HG03139 (cell line): ENCODE measurements around the gene ARHGAP21.
"Not testable (repeated sequence)": the region's sequence is repeated elsewhere in the genome, so short reads cannot be mapped to it uniquely, and the experiment has no call there.

ENCODE experiments used
- ATAC-seq: cut with Tn5 transposase; IDR thresholded peaks from one replicate; pipeline ENCODE4 v1.9.1; 2021; ENCODE audit not compliant: unreplicated experiment

ARHGAP21 gene

GRCh38 chr10:24723788-24724380, at the start of gene ARHGAP21:
Gene ARHGAP21 (minus strand): TSS chr10:24723887. CDS start chr10:24721899, 1,988 bp downstream.
- ATAC-seq = peak; percentile 22

DNA sequence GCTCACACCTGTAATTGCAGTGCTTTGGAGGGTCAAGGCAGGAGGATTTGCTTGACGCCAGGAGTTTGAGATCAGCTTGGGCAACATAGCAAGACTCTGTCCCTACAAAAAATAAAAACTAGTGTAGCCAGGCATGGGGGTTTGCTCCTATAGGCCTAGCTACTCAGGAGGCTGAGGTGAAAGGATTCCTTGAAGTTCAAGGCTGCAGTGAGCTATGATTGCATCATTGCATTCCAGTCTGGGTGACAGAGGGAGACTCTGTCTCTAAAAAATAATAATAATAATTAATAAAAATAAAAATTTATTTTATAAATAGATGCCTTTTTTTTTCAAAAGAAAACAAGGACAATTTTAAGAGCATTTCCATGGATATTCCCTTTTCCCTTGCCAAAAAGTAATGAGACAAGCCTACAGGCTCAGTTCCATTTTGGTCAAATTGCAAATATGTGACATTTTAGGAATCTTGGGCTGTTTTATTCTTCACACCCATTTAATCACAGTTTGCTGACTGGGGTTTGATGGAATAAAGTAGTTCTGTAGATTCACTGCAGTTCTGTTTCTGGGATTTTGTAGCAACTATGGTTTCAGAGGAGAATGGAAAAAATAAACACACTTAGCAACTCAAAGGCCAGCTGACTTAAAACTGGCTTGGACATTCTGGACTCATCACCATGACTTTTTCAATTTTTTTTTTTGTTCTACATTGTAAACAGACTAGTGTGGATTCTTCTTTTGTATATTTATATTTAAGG, 48.4 kb upstream of the ARHGAP21 start:
- ATAC-seq = no peak

GRCh38 chr10:24764991-24765390, 41.3 kb upstream of the ARHGAP21 start:
- ATAC-seq = not testable (repeated sequence)

DNA sequence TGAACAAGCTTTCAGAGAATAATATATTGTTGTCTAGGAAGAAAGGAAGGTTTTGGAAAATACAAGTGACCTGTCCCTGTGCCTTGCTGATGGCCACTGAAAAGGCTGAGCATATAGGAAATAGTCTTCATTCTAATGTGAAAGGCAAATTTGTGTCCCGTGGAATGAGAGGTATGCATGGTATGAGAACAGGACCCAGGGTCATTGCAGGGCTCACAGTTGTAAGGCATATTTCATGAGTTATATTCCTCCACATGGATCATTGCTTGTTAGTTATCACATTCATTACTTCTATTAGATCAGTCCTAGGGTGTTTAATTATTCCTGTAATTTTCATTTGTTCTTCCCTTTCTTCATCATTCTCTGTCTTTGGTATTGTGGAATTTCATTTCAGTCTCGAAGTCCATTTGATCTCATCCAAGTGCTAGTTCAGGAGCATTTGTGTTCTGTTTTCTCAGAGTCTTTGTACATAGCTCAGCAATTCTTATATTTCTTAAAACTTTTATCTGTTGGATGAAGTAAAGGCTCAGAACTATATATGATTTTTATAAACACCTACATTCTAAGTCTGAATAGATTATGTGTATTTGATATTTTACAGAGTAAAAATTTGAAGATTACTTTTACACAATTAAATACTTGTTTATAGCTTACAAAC, 39.4 kb upstream of the ARHGAP21 start:
- ATAC-seq = no peak

GRCh38 chr10:24762161-24762924, 38.7 kb upstream of the ARHGAP21 start:
- ATAC-seq = no peak

DNA sequence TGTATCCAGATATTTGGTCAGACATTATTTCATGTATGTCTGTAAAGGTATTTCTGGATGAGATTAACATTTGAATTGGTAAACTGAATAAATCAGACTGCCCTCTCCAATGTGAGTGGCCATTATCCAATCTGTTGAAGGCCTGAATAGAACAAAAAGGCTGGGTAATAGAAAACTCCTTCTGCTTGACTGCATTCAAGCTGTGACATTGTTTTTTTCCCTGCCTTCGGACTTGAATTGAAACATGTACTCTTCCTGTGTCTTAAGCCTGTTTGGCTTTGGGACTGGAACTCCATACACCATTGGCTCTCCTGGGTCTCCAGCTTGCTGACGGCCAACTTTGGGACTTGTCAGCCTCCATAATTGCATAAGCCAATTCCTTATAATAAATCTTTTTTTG, 36.0 kb upstream of the ARHGAP21 start:
- ATAC-seq = no peak

DNA sequence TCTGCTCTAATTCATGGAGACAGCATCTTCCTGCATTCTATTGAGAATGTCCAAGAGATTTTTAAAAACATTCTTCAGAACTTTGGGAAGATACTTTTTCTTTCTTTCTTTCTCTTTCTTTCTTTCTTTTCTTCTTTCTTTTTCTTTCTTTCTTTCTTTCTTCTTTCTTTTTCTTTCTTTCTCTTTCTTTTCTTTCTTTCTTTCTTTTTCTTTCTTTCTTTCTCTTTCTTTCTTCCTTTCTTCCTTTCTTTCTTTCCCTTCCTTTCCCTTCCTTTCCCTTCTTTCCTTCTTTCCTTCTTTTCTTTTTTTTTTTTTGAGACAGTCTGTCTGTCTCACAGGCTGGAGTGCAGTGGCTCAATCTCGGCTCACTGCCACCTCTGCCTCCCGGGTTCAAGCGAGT, 34.6 kb upstream of the ARHGAP21 start:
- not testable (repeated sequence) for ATAC-seq

DNA sequence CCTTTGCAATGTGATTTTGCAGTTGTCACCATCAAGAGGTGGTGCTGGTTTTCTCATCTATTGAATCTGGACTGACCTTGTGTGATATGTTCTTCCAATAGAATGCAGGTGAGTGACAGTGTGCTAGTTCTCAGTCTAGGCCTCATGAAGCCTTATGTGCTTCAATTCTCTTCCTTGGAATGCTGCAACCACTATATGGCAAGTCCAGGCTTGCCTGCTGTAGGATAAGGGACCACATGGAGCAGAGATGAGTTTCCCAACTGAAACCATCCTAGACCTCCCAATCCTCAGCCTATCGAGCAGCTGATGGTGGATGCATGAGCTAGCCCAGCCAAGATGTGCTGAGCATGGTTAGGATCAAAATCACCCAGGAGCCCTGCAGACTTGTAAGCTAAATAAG, 32.6 kb upstream of the ARHGAP21 start:
- ATAC-seq = no peak

- ATAC-seq = no peak
Observed at GRCh38 chr10:24751716-24752115, 28.0 kb upstream of the ARHGAP21 start.

DNA sequence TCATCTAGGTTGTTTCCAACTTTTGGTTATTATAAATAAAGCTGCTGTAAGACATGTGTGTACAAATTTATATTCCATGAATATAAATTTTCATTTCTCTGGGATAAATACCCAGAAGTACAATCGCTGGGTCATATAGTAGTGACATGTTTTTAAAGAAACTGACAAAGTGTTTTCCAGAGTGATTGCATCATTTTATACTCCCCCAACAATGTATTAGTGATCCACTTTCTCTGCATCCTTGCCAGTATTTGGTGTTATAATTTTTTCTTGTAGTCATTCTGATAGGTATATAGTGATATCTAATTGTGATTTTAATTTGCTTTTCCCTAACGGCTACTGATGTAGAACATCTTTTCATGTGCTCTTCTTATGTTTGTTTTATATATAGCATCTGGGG, 27.0 kb upstream of the ARHGAP21 start:
- no peak for ATAC-seq

DNA sequence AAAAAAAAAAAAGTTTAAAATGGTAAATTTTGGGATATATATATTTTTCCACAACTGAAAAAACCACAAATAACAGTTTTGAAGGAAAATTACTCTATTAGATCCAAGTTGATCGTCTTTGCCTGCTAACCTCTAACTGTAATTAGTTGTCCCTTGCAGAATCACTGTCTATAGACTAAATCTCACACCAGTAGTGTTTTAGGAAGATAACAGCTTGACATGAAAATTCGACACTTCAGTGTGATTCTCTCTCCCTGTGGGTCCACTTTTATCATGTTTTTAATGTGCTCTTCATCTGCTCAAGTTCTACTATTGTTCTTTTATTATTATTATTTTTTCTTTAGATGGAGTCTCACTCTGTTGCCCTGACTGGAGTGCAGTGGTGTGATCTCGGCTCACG, 24.5 kb upstream of the ARHGAP21 start:
- no peak for ATAC-seq

DNA sequence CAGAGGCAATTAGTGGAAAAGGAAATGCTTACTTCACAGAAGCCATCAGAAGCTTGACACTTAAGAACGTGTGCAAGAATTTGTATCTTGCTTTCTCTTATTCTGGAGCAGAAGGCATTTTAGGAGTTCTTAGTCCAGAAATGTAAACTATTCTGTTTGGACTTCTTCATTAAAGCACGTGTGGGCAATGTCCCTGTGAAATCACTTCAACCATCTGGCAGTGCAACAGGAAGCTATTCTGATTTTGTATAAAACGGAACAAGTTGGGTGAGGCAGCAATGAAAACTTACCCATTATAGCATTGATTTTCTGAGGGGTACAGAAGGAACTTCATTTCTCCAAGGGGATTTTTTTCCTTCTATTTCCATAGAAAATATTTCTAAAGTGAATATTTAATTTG, 21.3 kb upstream of the ARHGAP21 start:
- no peak for ATAC-seq

DNA sequence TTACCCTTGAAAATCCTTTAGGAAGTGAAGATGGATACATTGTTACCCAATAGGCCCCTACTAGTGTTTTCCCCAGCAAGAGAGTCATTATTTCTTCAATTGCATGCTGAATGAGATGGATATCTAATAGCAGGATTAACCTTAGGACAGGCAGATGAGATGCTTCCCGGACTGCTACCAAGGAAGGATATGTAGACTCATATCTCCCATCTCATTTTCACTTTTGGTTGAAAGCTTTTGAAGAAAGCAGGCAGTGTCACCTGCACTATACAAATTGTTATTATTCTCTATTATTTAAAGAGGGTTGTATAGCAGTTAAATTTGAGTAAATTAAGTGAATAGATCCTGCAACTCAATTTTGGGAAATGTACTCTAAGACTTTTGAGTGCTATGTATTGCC, 17.0 kb upstream of the ARHGAP21 start:
- no peak for ATAC-seq

- ATAC-seq = no peak
Observed at GRCh38 chr10:24737001-24737400, 13.3 kb upstream of the ARHGAP21 start.

DNA sequence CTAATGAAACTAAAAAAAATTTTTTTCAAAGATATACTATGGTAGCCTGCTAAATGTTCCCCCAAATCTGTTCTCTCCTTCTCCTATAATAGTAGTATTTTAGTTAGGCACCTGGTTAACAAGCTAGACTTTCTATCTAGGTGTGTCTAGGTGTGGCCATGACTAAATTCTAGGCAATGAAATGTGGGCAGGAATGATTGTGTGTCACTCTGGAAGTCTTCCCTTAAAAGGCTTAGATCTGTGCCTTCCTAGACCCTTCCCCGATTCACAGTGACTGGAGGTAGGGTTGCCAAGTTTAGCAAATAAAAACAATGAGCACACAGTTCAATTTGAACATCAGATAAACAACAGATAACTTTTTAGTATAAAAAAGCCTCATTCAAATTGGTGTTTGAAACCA, 8.3 kb upstream of the ARHGAP21 start:
- ATAC-seq = no peak

- ATAC-seq = no peak
Observed at GRCh38 chr10:24730811-24731210, 7.1 kb upstream of the ARHGAP21 start.

GRCh38 chr10:24727786-24728185, 4.1 kb upstream of the ARHGAP21 start:
- no peak for ATAC-seq

DNA sequence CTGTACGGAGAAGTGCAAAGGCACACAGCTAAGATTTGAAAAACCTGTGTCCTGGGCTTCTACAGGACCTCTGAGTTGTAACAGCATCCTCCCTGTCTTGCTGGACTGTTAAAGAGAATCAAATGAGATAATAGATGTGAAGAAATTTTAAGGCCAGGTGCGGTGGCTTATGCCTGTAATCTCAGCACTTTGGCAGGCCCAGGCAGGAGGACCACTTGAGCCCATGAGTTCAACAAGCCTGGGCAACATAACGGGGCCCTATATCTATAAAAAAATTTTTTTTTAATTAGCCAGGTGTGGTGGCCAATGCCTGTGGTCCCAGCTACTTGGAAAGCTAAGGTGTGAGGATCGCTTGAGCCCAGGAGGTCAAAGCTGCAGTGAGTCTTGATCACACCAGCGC, 2.9 kb upstream of the ARHGAP21 start:
- no peak for ATAC-seq

DNA sequence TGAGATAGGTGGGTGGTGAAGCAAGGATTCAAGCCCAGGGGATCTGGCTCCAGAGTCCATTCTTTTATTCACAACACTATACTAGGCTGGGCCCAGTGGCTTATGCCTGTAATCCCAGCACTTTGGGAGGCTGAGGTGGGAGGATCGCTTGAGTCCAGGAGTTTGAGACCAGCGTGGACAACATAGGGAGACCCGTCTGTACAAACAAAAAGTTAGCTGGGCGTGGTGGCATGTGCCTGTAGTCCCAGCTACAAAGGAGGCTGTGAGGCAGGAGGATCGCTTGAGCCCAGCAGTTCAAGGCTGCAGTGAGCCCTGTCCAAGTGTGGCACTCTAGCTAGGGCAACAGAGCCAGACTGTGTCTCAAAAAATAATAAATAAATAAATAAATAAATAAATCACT, 2.3 kb upstream of the ARHGAP21 start:
- not testable (repeated sequence) for ATAC-seq

DNA sequence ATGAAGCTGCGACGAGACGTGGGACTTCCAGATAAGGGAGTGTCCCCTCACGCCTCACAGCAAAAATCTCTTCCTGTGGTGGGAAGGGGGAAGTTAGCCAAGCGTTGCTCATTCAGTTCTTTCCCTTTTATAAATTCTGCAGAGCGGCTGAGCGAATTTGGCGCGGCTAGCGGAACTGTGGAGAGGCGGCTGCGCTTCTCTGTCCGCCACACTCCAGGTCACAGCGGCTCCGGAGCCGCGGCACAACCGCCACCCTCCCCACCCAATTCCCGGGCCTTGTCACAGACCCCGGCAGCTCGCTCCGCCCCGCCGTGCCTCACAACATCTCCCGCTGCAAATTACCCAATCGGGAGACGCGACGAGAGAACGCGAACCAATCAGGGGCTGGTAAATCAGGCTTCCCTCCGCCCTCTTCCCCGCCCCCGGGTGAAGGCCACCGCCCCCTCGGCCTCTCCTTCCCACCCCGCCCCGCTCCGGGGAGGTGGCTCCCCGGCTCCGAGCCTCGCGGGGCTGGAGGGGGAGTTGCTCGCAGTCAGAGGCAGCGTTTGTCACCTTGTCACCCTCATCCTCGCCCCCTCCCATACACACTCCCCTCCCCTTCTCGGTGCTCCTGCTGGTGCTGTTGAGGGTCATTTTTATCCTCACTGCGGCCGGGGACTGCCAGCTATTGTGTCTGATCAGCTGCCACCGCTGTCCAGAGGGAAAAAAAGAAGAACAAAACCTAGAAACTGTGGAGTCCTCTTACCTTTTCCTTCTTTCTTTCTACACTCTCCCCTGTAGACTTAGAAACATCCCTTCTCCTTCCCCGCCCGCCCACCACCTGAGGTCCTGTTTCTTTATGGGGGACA, 918 bp upstream of the ARHGAP21 start:
- ATAC-seq = peak; percentile 78

GRCh38 chr10:24723386-24723787, 300 bp downstream of the ARHGAP21 start:
- peak; percentile 19 for ATAC-seq
